GM21737 (cell line): ENCODE results near the gene AKR1C3.
"Not testable (repeated sequence)": the region's sequence is repeated elsewhere in the genome, so short reads cannot be mapped to it uniquely, and the experiment has no call there.

Source experiments
- ATAC-seq: cut with Tn5 transposase; IDR thresholded peaks from one replicate; pipeline ENCODE4 v1.9.1; 2021; ENCODE audit warnings: mild to moderate bottlenecking, moderate library complexity; ENCODE audit not compliant: unreplicated experiment

Gene AKR1C3

GRCh38 chr10:5094265-5095205 lies at the start of gene AKR1C3:
Gene AKR1C3, plus strand, starts transcription at chr10:5094414. Its CDS starts 31 bp downstream, at chr10:5094445.
- ATAC-seq, result no peak

DNA sequence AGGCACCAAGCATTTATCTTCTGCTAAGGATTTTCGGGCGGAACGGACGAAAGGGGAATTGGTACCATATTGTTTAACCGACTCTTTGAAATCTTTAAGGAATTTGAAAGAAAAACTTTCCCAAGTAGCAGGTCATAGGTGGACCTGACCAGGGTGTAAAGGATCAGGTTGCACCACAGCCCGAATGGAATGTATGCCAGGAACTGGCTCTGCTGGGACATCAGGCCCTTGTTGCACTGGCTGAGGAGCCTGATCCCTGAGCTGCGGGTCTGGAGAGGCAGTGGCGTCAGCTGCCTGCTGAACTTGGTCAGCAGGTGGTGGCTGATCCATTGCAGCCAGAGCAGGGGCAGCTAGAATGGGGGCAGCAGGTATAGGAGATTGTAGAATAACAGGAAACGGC lies 49.1 kb upstream of the AKR1C3 start:
- no peak for ATAC-seq

DNA sequence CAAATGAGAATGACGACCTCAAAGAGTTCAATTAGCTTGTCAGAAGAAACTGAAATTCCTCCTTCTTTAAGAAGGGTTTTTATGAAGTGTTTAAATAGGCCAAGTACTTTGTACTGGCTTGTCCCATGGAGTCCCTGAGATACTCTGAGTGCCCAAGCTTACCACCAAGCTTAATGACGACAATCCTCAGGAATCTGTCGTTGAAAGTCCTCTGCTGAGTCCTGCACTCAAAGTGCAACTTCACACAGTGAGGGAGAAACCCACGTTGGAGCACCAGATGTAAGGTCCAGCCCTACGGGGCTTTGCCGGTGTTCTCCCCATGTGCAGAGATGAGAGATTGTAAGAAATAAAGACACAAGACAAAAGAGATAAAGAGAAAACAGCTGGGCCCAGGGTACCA lies 47.8 kb upstream of the AKR1C3 start:
- no peak for ATAC-seq

DNA sequence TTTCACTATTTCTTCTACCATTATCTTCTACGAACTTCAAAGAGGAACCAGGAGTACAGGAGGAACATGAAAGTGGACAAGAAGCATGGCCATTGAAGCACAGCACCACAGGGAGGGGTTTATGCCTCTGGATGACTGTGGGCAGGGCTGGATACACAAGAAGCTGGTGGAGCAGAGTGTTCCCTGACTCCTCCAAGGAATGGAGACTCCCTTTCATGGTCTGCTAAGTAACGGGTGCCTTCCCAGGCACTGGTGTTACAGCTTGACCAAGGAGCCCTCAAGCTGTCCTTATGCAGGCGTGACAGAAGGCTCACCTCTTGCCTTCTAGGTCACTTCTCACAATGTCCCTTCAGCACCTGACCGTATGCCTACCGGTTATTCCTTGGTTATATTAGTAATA lies 47.2 kb upstream of the AKR1C3 start:
- not testable (repeated sequence) for ATAC-seq

DNA sequence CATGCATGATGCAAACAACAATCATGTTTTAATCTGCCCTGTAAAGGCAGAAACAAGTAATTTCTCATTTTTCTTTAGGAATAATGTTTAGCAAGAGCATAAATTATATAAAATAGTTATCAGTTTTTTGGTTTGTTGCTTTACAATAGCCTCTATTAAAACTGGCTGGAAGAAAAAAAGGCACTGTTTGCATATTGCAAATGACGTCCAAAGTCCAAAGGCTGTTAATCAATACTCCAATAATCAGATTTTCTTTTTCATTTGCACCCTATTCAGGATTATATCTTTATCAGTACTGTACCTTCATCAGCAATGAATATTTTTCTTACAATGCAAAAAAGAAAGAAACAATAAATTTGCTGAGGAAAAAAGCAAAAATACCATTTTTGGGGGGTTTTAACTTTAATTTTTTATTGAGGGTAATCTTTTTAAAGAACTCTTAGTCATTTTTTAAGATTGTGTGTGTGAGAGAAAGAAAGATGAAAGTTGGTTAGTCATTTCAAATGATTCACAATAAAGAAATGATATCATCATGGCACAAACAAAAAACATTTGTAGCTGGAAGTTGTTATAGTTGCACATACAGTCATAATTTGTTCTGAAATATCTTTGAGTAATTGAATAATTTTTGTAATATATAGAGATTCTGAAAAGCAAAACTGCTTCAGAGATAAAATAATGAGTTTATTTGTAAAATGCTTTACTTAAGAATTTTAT lies 46.1 kb upstream of the AKR1C3 start:
- ATAC-seq, result no peak

DNA sequence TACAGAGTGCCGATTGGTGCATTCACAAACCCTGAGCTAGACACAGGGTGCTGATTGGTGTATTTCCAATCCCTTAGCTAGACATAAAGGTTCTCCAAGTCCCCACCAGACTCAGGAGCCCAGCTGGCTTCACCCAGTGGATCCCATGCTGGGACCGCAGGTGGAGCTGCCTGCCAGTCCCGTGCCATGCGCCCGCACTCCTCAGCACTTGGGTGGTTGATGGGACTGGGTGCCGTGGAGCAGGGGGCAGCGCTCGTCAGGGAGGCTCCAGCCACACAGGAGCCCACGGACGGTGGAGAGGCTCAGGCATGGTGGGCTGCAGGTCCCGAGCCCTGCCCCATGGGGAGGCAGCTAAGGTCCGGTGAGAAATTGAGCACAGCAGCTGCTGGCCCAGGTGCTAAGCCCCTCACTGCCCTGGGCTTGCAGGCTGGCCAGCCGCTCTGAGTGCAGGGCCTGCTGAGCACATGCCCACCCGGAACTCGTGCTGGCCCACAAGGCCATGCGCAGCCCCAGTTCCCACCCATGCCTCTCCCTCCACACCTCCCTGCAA lies 41.2 kb upstream of the AKR1C3 start:
- not testable (repeated sequence) for ATAC-seq

GRCh38 chr10:5054831-5055230 lies 39.4 kb upstream of the AKR1C3 start:
- ATAC-seq, result not testable (repeated sequence)

DNA sequence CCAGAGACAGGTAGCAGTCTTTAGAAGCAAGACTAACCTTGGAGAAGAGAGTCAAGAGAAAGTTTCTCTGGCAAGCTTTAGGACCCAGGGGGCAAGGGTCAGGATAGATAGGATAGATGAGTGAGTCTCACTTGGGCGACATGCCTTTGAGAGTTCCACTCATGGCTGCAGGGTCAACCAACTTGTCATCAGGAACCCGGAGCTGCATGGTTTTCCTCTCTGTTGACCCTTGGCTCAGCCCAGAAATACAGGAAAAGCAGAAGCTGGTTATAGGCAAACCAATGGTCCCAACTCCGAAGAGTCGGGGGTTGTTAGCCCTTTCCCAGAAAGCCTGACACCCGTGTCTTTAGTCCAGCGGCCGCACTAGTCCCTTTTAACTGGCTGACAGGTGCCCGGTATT lies 34.9 kb upstream of the AKR1C3 start:
- ATAC-seq, result not testable (repeated sequence)

DNA sequence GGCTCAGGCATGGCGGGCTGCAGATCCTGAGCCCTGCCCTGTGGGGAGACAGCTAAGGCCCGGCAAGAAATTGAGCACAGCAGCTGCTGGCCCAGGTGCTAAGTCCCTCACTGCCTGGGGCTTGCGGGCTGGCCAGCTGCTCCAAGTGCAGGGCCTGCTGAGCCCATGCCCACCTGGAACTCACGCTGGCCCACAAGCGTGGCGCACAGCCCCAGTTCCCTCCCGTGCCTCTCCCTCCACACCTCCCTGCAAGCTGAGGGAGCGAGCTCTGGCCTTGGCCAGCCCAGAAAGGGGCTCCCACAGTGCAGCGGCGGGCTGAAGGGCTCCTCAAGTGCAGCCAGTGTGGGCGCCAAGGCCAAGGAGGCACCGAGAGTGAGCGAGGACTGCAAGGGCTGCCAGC lies 33.4 kb upstream of the AKR1C3 start:
- not testable (repeated sequence) for ATAC-seq

GRCh38 chr10:5064656-5065055 lies 29.6 kb upstream of the AKR1C3 start:
- ATAC-seq, result no peak

DNA sequence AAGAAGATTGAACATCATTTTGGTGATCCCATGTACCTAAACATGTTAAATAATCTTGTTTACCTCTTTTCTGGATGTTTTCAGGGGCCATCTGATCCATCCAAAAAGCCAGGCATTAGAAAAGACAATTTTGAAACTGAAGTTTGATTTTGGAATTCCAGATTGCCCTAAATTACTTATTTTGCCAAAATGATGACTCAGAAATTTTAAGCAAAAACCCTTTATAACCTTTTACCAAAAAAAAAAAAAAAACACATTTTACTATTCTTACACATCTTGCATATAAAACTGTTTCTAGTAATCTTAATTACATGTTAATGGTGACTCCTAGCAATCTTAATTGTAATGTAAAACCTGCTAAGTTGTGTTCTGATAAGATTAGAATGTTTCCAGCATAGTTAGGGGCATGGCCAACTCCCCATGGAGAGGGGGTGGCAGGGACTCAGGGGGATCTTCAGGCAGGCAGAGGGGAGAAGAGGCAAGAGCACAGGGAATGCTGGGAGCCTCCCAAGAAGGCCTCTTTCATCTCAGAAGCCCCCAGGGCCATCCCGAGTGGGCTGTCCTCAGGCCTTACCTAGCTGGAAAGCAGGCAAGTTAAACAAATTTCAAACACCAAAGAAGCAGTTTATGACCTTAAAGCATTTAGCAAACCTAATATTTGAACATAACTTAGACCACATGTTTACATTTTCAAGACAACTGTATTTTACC lies 25.8 kb upstream of the AKR1C3 start:
- no peak for ATAC-seq

- no peak for ATAC-seq
Observed at GRCh38 chr10:5070648-5071410, 23.4 kb upstream of the AKR1C3 start.

DNA sequence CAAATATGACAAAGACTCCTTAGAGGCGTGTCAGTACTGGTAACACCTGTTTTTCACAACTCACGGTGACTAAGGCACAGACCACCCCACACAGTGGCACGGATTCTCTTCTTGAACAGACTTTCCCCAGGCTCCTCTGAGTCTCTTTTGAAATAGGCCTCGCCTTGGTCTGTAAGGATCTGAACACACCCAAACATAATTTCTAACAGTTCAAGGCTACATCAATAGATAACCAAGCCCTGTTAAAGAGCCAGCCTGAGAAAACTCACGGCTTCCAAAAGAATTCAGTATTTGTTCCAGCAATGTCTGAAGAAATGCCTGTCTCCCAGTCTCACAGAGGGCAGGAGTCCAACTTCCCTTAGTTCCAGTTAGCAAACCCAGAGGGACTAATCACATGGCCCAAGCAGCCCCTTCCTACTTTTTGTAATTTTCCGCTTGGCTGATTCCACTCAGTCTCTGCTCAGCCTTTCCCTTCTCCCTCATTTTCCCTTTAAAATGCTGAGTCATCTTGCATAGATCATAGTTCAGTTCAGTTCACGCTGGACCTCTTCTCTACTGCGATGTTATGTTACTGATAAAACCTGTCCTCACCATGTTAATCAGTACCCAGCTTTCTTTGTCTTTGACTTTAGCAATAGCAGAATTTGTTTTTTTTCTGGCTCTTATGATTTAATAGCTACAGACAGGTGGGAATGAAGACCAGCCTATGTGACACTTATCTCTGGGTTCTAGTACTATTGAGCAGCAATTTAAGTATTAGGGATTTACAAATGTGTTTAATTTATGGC lies 22.6 kb upstream of the AKR1C3 start:
- no peak for ATAC-seq

DNA sequence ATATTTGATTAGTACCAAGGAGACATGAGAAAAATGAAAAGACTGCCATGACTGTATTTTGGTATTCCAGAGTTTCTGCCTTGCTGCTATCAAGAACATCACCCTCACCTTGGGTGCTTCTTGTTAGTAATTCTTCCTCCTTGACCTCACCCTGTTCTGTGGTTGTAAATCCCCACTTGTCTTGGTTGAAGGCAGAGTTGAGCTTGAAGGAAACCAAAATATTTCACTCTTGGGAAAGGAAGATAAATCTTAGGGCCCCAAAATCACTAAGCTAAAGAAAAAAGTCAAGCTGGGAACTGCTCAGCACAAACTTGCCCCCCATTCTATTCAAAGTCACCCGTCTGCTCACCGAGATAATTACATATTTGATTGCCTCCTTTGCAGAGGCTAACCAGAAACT lies 20.6 kb upstream of the AKR1C3 start:
- no peak for ATAC-seq

DNA sequence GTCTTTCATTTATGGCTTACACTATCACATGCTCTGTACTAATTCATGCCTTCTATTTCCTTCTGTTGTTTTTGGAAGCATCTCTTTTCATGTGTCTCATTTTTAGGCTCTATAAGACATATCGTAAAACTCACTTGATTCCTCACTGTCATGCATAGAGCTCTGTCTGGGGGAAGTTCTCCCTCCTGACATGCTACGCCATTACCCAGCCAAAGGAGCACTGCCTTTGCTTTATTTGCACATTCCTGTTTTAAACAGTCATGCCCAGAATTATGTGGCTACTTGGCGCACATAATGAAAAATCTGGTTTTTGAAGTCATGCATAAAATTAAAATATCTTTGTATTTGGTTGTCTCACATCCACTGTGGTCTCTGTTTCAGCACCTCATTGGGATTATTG lies 17.6 kb upstream of the AKR1C3 start:
- ATAC-seq, result no peak

DNA sequence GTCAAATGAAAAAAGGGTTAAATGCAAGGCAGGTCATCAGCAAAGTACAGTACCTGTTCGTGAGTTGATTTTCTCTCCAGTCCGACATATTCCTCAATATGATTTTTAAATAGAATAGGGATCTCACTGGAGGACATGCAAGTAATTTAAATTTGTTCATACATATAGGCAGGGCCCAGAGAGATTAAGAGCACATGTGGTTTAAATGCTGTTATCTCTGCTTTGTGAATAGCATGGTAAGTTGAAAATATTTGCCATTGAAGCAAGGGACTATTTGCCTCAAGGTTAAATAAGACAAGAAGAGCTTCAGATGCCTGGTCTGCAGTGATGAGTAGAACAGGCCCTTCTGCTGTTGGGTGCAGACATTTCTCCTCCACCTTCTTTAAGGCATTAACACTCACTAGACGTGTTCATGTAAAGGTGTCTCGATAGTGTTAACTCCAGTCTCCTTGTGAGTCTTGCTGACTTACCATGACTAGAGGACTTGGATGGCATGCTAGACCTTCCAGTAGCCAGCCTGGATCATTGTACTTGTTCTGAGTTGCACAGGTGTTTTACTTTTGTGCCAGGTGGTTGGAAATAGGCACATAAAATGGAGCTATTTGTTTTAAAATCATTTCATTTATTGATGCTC lies 15.6 kb upstream of the AKR1C3 start:
- ATAC-seq, result no peak

DNA sequence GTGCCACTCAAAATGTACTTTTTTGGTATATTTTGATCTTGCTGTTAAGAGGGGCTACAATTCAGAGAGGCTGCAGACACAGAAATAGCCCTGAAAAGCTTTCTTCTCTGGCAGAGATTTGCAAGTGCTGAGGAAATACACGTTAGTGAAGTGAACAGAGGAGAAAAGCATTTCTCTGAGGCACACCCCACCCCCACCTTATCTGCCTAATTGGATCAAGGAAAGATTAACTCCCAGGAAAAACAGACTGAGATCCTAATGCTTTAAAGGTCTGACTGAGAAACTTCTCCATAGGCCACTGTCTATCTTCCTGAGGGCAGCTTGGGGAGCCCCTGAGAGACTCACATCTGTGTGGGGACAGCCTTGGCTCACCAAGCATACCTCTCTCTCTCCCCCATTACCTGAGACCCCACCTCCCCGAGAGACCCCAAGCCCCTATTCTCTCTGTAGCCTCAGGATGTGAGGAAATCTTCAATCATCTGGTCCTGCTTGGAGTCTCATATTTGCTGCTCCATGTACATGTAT lies 14.8 kb upstream of the AKR1C3 start:
- no peak for ATAC-seq

GRCh38 chr10:5079836-5080235 lies 14.4 kb upstream of the AKR1C3 start:
- ATAC-seq, result no peak

DNA sequence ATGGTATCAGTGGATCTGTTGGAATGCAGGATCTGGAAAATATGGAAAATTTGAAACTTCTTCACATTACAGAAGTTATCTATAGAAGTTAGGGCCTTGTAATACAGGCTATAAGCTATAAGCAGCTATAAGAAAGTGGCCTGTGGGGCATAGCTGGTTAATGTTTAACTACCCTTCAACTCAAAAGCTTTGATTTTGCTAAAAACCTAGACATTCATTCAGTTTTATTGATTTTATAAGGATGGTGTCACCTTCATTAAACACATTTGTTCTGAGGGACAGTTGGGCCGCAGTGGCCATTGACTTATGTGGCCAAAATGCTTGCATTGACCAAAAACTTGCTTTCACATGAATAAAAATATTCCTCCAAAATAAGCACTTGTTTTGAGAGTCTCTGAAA lies 13.1 kb upstream of the AKR1C3 start:
- ATAC-seq, result no peak
